ENCODE measurements around the gene KLF4.

DNA sequence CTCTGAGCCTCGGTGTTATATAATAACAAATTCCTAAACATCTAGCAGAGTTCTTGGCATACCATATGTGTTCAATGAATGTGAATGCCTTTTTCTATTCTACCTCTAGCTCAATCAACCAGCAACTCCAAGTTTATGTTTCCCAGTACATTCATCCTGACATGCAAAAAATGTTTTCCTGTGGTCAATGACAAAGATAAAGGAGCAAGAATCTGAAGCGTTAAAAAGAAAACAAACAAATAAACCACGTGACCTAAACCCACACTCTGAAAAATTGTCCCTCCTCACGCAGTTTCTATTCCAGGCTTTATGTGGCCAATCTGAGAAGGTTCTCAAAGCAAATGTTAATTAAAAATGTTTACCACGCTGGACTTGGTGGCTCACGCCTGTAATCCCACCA, 18.0 kb downstream of the KLF4 start:
- TF ChIP-seq CTCF (IDR thresholded peaks at IDR 0.05): no peak
- TF ChIP-seq POLR2A (IDR thresholded peaks at IDR 0.05): no peak
